Fibroblast of lung (primary cell): ENCODE measurements around the gene KHNYN. TPM values are rescaled to one million over a fixed set of nuclear protein-coding genes. Genes with fewer than 3 reads are reported as not detected.

Source experiments
- DNase-seq, 2 donors: peaks; one replicate each; pipeline versions ENCODE4 v3.0.0 to v3.0.0-alpha.2; 2010; ENCODE audit warnings: low read depth in 2 of 2
- H2AFZ ChIP-seq: 2 replicates; pipeline ENCODE4 v1.5.1; 2012; ENCODE audit warnings: low read length, control low read depth, inconsistent platforms
- H3K27ac ChIP-seq: 2 replicates; pipeline ENCODE4 v1.5.1; 2011; ENCODE audit warnings: low read length, control low read depth; ENCODE audit not compliant: insufficient read depth
- H3K27me3 ChIP-seq: 2 replicates; pipeline ENCODE4 v1.5.1; 2011; ENCODE audit warnings: mild to moderate bottlenecking, low read length; ENCODE audit not compliant: control insufficient read depth, insufficient read depth
- H3K36me3 ChIP-seq: 2 replicates; pipeline ENCODE4 v1.5.1; 2011; ENCODE audit warnings: low read length; ENCODE audit not compliant: control insufficient read depth, insufficient read depth
- H3K4me1 ChIP-seq: 2 replicates; pipeline ENCODE4 v1.5.1; 2011; ENCODE audit warnings: low read length; ENCODE audit not compliant: control insufficient read depth, insufficient read depth; ENCODE audit errors: extremely low read depth
- H3K4me2 ChIP-seq: 2 replicates; pipeline ENCODE4 v1.5.1; 2011; ENCODE audit warnings: low read length, control low read depth; ENCODE audit not compliant: insufficient read depth; ENCODE audit errors: extremely low read depth
- H3K4me3 ChIP-seq, 4 experiments: fragments of 200-600 bp in 1 of 4; sonication (generic) in 1 of 4; replicated peaks in 1 of 4; 2 replicates each; pipeline ENCODE4 v1.5.1; 2011 to 2016; ENCODE audit warnings: low read length in 4 of 4, low read depth in 3 of 4, mild to moderate bottlenecking in 3 of 4, control low read depth in 2 of 4, inconsistent platforms in 1 of 4, mixed read lengths in 1 of 4; ENCODE audit not compliant: insufficient read depth in 1 of 4; ENCODE audit errors: control extremely low read depth in 1 of 4
- H3K79me2 ChIP-seq: 2 replicates; pipeline ENCODE4 v1.5.1; 2012; ENCODE audit warnings: mild to moderate bottlenecking, low read length, inconsistent platforms; ENCODE audit not compliant: control insufficient read depth, insufficient read depth
- H3K9ac ChIP-seq: 2 replicates; pipeline ENCODE4 v1.5.1; 2011; ENCODE audit warnings: mild to moderate bottlenecking, low read length, control low read depth; ENCODE audit not compliant: insufficient read depth
- H3K9me3 ChIP-seq: 2 replicates; pipeline ENCODE4 v1.5.1; 2012; ENCODE audit warnings: low read depth, low read length; ENCODE audit not compliant: control insufficient read depth, insufficient read depth
- H4K20me1 ChIP-seq: 2 replicates; pipeline ENCODE4 v1.5.1; 2011; ENCODE audit warnings: low read length; ENCODE audit not compliant: control insufficient read depth, insufficient read depth; ENCODE audit errors: extremely low read depth
- CTCF ChIP-seq, 2 donors: IDR thresholded peaks in 1 of 2; conservative IDR thresholded peaks in 1 of 2; 1 replicate in 1 of 2; 2 replicates in 1 of 2; pipeline ENCODE4 v1.5.1; 2011 to 2012; ENCODE audit warnings: low read length in 2 of 2, control low read depth in 1 of 2, inconsistent platforms in 1 of 2, low read depth in 1 of 2, mild to moderate bottlenecking in 1 of 2
- EZH2 ChIP-seq: IDR thresholded peaks from 2 replicates; pipeline ENCODE4 v1.5.1; 2012; ENCODE audit warnings: low read length, control low read depth, mild to moderate bottlenecking; ENCODE audit errors: missing control alignments
- polyA plus RNA-seq, 2 donors: library from polyadenylated mRNA; depleted of rRNA in 1 of 2; stranded (reverse) in 1 of 2; unstranded in 1 of 2; fragments of >200 nt; gene quantifications; 2 replicates each; pipeline ENCODE4 v1.2.1, GENCODE V29; 2011 to 2012; ENCODE audit warnings: missing spikeins in 1 of 2
- total RNA-seq: library from RNA; depleted of rRNA; stranded (reverse); fragments of >200 nt; gene quantifications from 2 replicates; pipeline ENCODE4 v1.2.1, GENCODE V29; 2014

The KHNYN gene
- total and polyA plus RNA-seq, 2 donors (not counting 1 experiment from before 2014, with no cell fraction given), result 14.6 to 61.1 TPM

- no peak overlapping the region for H3K9ac ChIP-seq
- no peaks in the 10 kb centered on the region for H4K20me1 ChIP-seq
- H3K27ac ChIP-seq, result no peak overlapping the region
- TF ChIP-seq CTCF (conservative IDR thresholded peaks at IDR 0.05 in 1 of 2, IDR thresholded peaks at IDR 0.05 in 1 of 2; ENCODE audit: low read depth in 1 of 2, low read length in 2 of 2), result no peak
- TF ChIP-seq EZH2, result no peak
- no peak overlapping the region for H3K4me3 ChIP-seq
- H3K4me1 ChIP-seq, result no peaks in the 10 kb centered on the region
- no peaks in the 10 kb centered on the region for H3K79me2 ChIP-seq
- H3K9me3 ChIP-seq, result no peaks in the 10 kb centered on the region
- no peaks in the 10 kb centered on the region for H3K36me3 ChIP-seq
- no peak overlapping the region for H2AFZ ChIP-seq
- H3K4me2 ChIP-seq, result no peak overlapping the region
- no peak for DNase-seq
- H3K27me3 ChIP-seq, result no peaks in the 10 kb centered on the region
Observed at GRCh38 chr14:24461336-24461735, 31.6 kb downstream of the KHNYN start.

- no peaks in the 10 kb centered on the region for H3K4me1 ChIP-seq
- H3K27ac ChIP-seq, result no peak overlapping the region
- no peak for TF ChIP-seq EZH2
- no peak for TF ChIP-seq CTCF (conservative IDR thresholded peaks at IDR 0.05 in 1 of 2, IDR thresholded peaks at IDR 0.05 in 1 of 2; ENCODE audit: low read depth in 1 of 2, low read length in 2 of 2)
- H3K36me3 ChIP-seq, result no peaks in the 10 kb centered on the region
- no peaks in the 10 kb centered on the region for H3K27me3 ChIP-seq
- DNase-seq, result no peak
- H3K9ac ChIP-seq, result no peak overlapping the region
- H3K4me3 ChIP-seq, result no peak overlapping the region
- H3K79me2 ChIP-seq, result no peaks in the 10 kb centered on the region
- H3K9me3 ChIP-seq, result no peaks in the 10 kb centered on the region
- H4K20me1 ChIP-seq, result no peaks in the 10 kb centered on the region
- no peak overlapping the region for H2AFZ ChIP-seq
- no peak overlapping the region for H3K4me2 ChIP-seq
Observed at GRCh38 chr14:24463017-24463883, 33.5 kb downstream of the KHNYN start.

GRCh38 chr14:24463884-24464785, 34.4 kb downstream of the KHNYN start:
- Histone ChIP-seq H4K20me1 (no peaks in the 10 kb centered on the region), H3K9me3 (no peaks in the 10 kb centered on the region), H3K27ac (no peak overlapping the region), H3K9ac (no peak overlapping the region), H3K79me2 (no peaks in the 10 kb centered on the region), H2AFZ (no peak overlapping the region), H3K4me3 (no peak overlapping the region), H3K27me3 (no peaks in the 10 kb centered on the region), H3K36me3 (no peaks in the 10 kb centered on the region), H3K4me1 (no peaks in the 10 kb centered on the region), H3K4me2 (no peak overlapping the region)
- TF ChIP-seq EZH2 (no peak), CTCF (conservative IDR thresholded peaks at IDR 0.05 in 1 of 2, IDR thresholded peaks at IDR 0.05 in 1 of 2; ENCODE audit: low read depth in 1 of 2, low read length in 2 of 2) (no peak)
- DNase-seq, result no peak
